Colonic mucosa (tissue), 4 donors: ENCODE data around the gene EPB41L1. TPM values are rescaled to one million over a fixed set of nuclear protein-coding genes. Genes with fewer than 3 reads are reported as not detected.

Experiments used
- DNase-seq: peaks from one replicate; pipeline ENCODE4 v3.0.0-alpha.2; 2020
- H3K27ac ChIP-seq: fragments of 200-600 bp; one replicate; pipeline ENCODE4 v1.8.0; 2021
- H3K27me3 ChIP-seq: fragments of 200-600 bp; one replicate; pipeline ENCODE4 v1.8.0; 2021
- H3K36me3 ChIP-seq: fragments of 200-600 bp; one replicate; pipeline ENCODE4 v1.8.0; 2021
- H3K4me1 ChIP-seq: fragments of 200-600 bp; one replicate; pipeline ENCODE4 v1.8.0; 2021; ENCODE audit warnings: mild to moderate bottlenecking
- H3K4me3 ChIP-seq: fragments of 200-600 bp; one replicate; pipeline ENCODE4 v1.8.0; 2021
- H3K9ac ChIP-seq, 2 donors: one replicate each; pipeline ENCODE4 v1.7.0; 2013; ENCODE audit warnings: control low read depth in 2 of 2, low read depth in 2 of 2, low read length in 2 of 2
- H3K9me3 ChIP-seq: fragments of 200-600 bp; one replicate; pipeline ENCODE4 v1.8.0; 2021
- CTCF ChIP-seq: fragments of 200-600 bp; IDR thresholded peaks from one replicate; pipeline ENCODE4 v1.8.0; 2022; ENCODE audit warnings: antibody characterized with exemption, mild to moderate bottlenecking
- intact Hi-C: fragments of 100-400 bp; cut with DNase I; formaldehyde crosslinking; loops from one replicate; pipeline ENCODE4 v1.14.1; 2022
- total RNA-seq, 2 donors: library from RNA; stranded (reverse); fragmentation: NEBNext Ultra II Directional in 1 of 2; extraction: Animal tissue kit (Norgen Biotek cat#: 25700) in 1 of 2; gene quantifications; one replicate each; pipeline ENCODE4 v1.2.1, GENCODE V29; 2021
- donor health status: healthy.
- donor health status: DM: no; HTN: no; CAD: no.
- donor health status: DM: no; HTN: no; CAD: no.

Gene EPB41L1
- total RNA-seq, 2 donors from 2014 or later: 40.3 to 59.2 TPM

DNA sequence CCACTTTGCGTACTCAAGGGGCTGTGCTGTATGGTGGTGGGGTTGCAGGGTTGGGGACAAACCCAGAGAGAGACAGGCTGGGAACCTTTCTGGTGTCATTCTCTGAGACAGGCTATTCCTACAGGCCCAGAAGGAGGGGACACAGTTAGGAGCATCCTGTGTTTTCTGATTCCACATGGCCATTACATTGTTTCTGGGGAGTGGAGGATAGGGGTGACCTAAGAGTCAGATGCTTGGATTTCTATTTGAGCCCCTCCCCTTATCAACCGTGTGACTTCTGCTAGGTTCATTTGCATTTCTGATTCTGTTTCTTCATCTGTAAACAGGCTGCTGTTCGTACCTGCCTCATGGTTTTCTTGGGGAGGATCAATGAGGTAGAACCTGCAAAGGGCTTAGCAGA is 29.4 kb upstream of the EPB41L1 start:
- TF ChIP-seq CTCF: no peak
- no peak for DNase-seq
- no peaks in the 10 kb centered on the region for H3K9me3 ChIP-seq
- H3K4me1 ChIP-seq: no peaks in the 10 kb centered on the region
- H3K9ac ChIP-seq: no peak overlapping the region
- H3K4me3 ChIP-seq: no peak overlapping the region
- intact Hi-C loops: no loop called here
- no peaks in the 10 kb centered on the region for H3K27me3 ChIP-seq
- H3K36me3 ChIP-seq: no peaks in the 10 kb centered on the region
- H3K27ac ChIP-seq: no peak overlapping the region

DNA sequence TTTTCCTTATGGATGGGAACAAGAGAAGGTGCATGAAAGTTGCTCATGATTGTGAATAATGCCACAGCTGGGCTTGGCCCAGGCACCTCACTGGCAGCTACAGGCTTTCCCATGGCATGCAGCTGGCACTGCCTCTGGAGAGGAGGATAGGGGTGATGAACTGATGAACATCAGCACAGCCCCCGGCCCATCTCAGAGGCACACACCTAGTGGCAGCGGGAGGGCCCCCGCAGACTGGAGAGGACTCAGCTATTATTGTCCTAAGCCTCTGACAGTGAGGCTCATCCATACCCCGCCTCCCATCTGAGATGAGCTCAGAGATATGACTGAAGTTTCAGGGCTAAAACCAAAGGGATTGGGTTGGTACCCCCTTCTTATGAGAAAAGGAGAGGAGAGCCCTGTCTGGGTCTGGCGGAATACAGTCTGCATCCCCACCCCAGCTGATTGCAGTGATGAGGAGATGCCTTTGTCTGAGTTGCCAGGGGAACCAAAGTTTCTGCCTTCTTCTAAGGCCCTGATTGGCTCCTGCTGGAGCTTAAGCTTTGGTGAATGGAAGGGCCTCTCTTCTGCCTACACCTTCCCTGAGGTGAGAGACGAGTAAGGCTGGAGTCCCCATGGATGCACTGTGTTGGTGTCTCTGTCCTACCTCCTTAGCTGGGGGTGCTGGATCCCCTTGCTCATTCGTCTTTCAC is 27.6 kb upstream of the EPB41L1 start:
- Histone ChIP-seq H3K27ac (no peak overlapping the region), H3K9ac (no peak overlapping the region), H3K27me3 (no peaks in the 10 kb centered on the region), H3K36me3 (no peaks in the 10 kb centered on the region), H3K4me1 (no peaks in the 10 kb centered on the region), H3K9me3 (no peaks in the 10 kb centered on the region), H3K4me3 (no peak overlapping the region)
- TF ChIP-seq CTCF: no peak
- DNase-seq: no peak
- intact Hi-C loops: no loop called here

GRCh38 chr20:36128463-36129159 is 25.9 kb upstream of the EPB41L1 start:
- intact Hi-C loops: no loop called here
- Histone ChIP-seq H3K9ac (no peak overlapping the region), H3K36me3 (no peaks in the 10 kb centered on the region)

GRCh38 chr20:36129160-36129543 is 25.4 kb upstream of the EPB41L1 start:
- no peak for DNase-seq
- TF ChIP-seq CTCF: no peak
- Histone ChIP-seq H3K4me1 (no peaks in the 10 kb centered on the region), H3K4me3 (no peak overlapping the region), H3K27ac (no peak overlapping the region), H3K36me3 (no peaks in the 10 kb centered on the region), H3K9ac (no peak overlapping the region), H3K9me3 (no peaks in the 10 kb centered on the region), H3K27me3 (no peaks in the 10 kb centered on the region)
- intact Hi-C loops: no loop called here

More at GRCh38 chr20:36128463-36129159, 25.9 kb upstream of the EPB41L1 start:
- DNase-seq: no peak
- Histone ChIP-seq H3K27ac (no peak overlapping the region), H3K27me3 (no peaks in the 10 kb centered on the region), H3K9me3 (no peaks in the 10 kb centered on the region), H3K4me3 (no peak overlapping the region), H3K4me1 (no peaks in the 10 kb centered on the region)
- no peak for TF ChIP-seq CTCF

DNA sequence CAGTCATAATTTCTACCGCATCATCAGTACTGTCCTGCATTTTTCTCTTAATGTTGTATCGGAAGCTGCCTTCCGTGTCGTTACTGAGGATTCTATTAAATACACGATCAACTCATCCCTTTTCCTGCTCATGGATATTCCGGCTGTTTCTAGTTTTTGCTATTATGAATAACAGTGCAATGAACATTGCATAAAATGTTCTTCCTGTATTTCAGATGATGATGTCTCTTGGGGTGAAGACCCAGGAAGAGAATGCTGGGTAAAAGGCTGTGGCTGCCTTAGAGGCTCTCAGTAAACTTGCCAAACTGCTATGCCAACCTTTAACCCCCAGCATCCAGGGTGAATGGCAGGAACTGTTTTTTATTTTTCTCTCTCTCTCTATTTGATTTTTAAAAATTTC is 24.1 kb upstream of the EPB41L1 start:
- Histone ChIP-seq H3K9ac (no peak overlapping the region), H3K4me3 (no peak overlapping the region), H3K36me3 (no peaks in the 10 kb centered on the region), H3K4me1 (no peaks in the 10 kb centered on the region), H3K27ac (no peak overlapping the region), H3K27me3 (no peaks in the 10 kb centered on the region), H3K9me3 (no peaks in the 10 kb centered on the region)
- intact Hi-C loops: loop anchor here (10.0 kb wide), 1 partner anchor 66 kb away; no protein-coding TSS in a partner anchor
- TF ChIP-seq CTCF: no peak
- no peak for DNase-seq
